HCT116 (cell line): ENCODE data around the gene RSAD1. TPM values are rescaled to one million over a fixed set of nuclear protein-coding genes. Genes with fewer than 3 reads are reported as not detected.

Experiments used
- ATAC-seq: fragments of 200-7000 bp; cut with Tn5 transposase; 2 replicates; pipeline ENCODE4 v1.9.1; 2020; ENCODE audit warnings: mild to moderate bottlenecking, moderate library complexity
- BruUV-seq: library from RNA; stranded (reverse); fragments of 400-500 nt; replicated peaks from 2 replicates; lab custom pipeline; 2021; lab: Mats Ljungman, UMichigan
- CTCF ChIA-PET: fragments of 300-600 bp; sonication (Branson Sonifier 250); formaldehyde crosslinking; loops from one replicate; lab custom pipeline; 2021; ENCODE audit warnings: antibody characterized with exemption; lab: Charles Lee
- POLR2A ChIA-PET: fragments of 300-600, 350-600 bp; sonication (Branson Sonifier 250); formaldehyde crosslinking; loops from one replicate; lab custom pipeline; 2021; ENCODE audit warnings: antibody characterized with exemption; lab: Charles Lee
- RAD21 ChIA-PET, 2 experiments: fragments of 300-600 bp; sonication (Branson Sonifier 250); formaldehyde crosslinking; loops; one replicate each; lab custom pipeline; 2023; ENCODE audit warnings: low total read pairs in 2 of 2; ENCODE audit not compliant: uncharacterized antibody in 2 of 2, unreplicated experiment in 2 of 2, low non-redundant PET in 1 of 2; lab: Charles Lee
- DNase-seq: peaks from one replicate; pipeline ENCODE4 v3.0.0-alpha.2; 2010; ENCODE audit warnings: low read depth, low spot score
- H2AFZ ChIP-seq: fragments of 200-600 bp; shearing (Covaris generic), sonication (generic); 2 replicates; pipeline ENCODE4 v1.6.1; 2017; ENCODE audit warnings: low read depth, mixed run types, mixed read lengths, antibody characterized with exemption, low read length; ENCODE audit not compliant: poor library complexity, severe bottlenecking
- H3K27ac ChIP-seq: 2 replicates; pipeline ENCODE4 v1.5.1; 2012; ENCODE audit warnings: low read depth, low read length
- H3K27me3 ChIP-seq: fragments of 200-600 bp; sonication (generic); 2 replicates; pipeline ENCODE4 v1.6.1; 2016; ENCODE audit warnings: mixed run types, low read length, mixed read lengths; ENCODE audit not compliant: insufficient read depth
- H3K36me3 ChIP-seq, 2 experiments: fragments of 200-500 bp in 1 of 2; fragments of 200-600 bp in 1 of 2; sonication (Bioruptor generic) in 1 of 2; sonication (generic) in 1 of 2; 2 replicates each; pipeline versions ENCODE4 v1.5.1 to v1.6.1; 2014 to 2016; ENCODE audit warnings: low read length in 2 of 2, inconsistent platforms in 1 of 2, mixed read lengths in 1 of 2, mixed run types in 1 of 2; ENCODE audit not compliant: insufficient read depth in 2 of 2, control insufficient read depth in 1 of 2
- H3K4me1 ChIP-seq, 2 experiments: fragments of 200-600 bp in 1 of 2; sonication (generic) in 1 of 2; 2 replicates each; pipeline versions ENCODE4 v1.5.1 to v1.6.1; 2012 to 2017; ENCODE audit warnings: low read length in 2 of 2, inconsistent platforms in 1 of 2, mild to moderate bottlenecking in 1 of 2, mixed read lengths in 1 of 2, mixed run types in 1 of 2, moderate library complexity in 1 of 2; ENCODE audit not compliant: insufficient read depth in 2 of 2, control insufficient read depth in 1 of 2
- H3K4me2 ChIP-seq: fragments of 200-600 bp; sonication (generic); 2 replicates; pipeline ENCODE4 v1.6.1; 2017; ENCODE audit warnings: mixed run types, low read length, mixed read lengths
- H3K4me3 ChIP-seq, 2 experiments: fragments of 200-600 bp in 1 of 2; sonication (generic) in 1 of 2; replicated peaks in 1 of 2; 2 replicates each; pipeline ENCODE4 v1.5.1; 2011 to 2016; ENCODE audit warnings: low read length in 2 of 2, control low read depth in 1 of 2, low read depth in 1 of 2, mild to moderate bottlenecking in 1 of 2, mixed read lengths in 1 of 2, mixed run types in 1 of 2
- H3K79me2 ChIP-seq: fragments of 200-600 bp; sonication (generic); 2 replicates; pipeline ENCODE4 v1.6.1; 2017; ENCODE audit warnings: mild to moderate bottlenecking, mixed run types, low read length, moderate library complexity, mixed read lengths; ENCODE audit not compliant: insufficient read depth
- H3K9ac ChIP-seq: fragments of 200-600 bp; sonication (generic); 2 replicates; pipeline ENCODE4 v1.6.1; 2016; ENCODE audit warnings: low read length, mixed read lengths
- H3K9me2 ChIP-seq: fragments of 200-600 bp; sonication (generic), shearing (Covaris generic); 2 replicates; pipeline ENCODE4 v1.6.1; 2017; ENCODE audit warnings: mixed run types, mild to moderate bottlenecking, moderate library complexity; ENCODE audit not compliant: insufficient read depth
- H3K9me3 ChIP-seq, 2 experiments: fragments of 200-500 bp in 1 of 2; fragments of 200-600 bp in 1 of 2; sonication (Bioruptor generic) in 1 of 2; sonication (generic) in 1 of 2; 2 replicates each; pipeline ENCODE4 v1.6.1; 2014 to 2017; ENCODE audit warnings: low read length in 2 of 2, mixed read lengths in 2 of 2, inconsistent platforms in 1 of 2, low read depth in 1 of 2, mild to moderate bottlenecking in 1 of 2, mixed run types in 1 of 2, moderate library complexity in 1 of 2; ENCODE audit not compliant: control insufficient read depth in 1 of 2, insufficient read depth in 1 of 2
- H4K20me1 ChIP-seq: fragments of 200-600 bp; sonication (generic), shearing (Covaris generic); 2 replicates; pipeline ENCODE4 v1.6.1; 2017; ENCODE audit warnings: mixed run types, mild to moderate bottlenecking, moderate library complexity; ENCODE audit not compliant: insufficient read depth
- ELF1 ChIP-seq: IDR thresholded peaks from 2 replicates; pipeline ENCODE4 v1.6.1; 2012; ENCODE audit warnings: low read depth, borderline replicate concordance
- EZH2 ChIP-seq: fragments of 200-600 bp; sonication (generic); IDR thresholded peaks from 2 replicates; pipeline ENCODE4 v1.6.1; 2017; ENCODE audit warnings: antibody characterized with exemption, mixed run types
- ZBTB33 ChIP-seq: IDR thresholded peaks from 2 replicates; pipeline ENCODE4 v1.6.1; 2011; ENCODE audit warnings: mild to moderate bottlenecking, low read length, moderate library complexity; ENCODE audit not compliant: insufficient replicate concordance; ENCODE audit errors: extremely low read depth
- intact Hi-C: fragments of 100-400 bp; cut with micrococcal nuclease; formaldehyde crosslinking; loops from 2 replicates; pipeline ENCODE4 v1.10.0; 2022
- total RNA-seq: library from RNA; stranded (reverse); gene quantifications from one replicate; pipeline ENCODE4 v1.2.1, GENCODE V29; 2021; ENCODE audit not compliant: unreplicated experiment
- TF ChIP-seq, protein P1 (sequence below): IDR thresholded peaks from 2 replicates; pipeline ENCODE4 v1.6.1; 2012; ENCODE audit warnings: low read depth

The RSAD1 gene
- total RNA-seq, 1 experiment from 2014 or later = 82.7 TPM

DNA sequence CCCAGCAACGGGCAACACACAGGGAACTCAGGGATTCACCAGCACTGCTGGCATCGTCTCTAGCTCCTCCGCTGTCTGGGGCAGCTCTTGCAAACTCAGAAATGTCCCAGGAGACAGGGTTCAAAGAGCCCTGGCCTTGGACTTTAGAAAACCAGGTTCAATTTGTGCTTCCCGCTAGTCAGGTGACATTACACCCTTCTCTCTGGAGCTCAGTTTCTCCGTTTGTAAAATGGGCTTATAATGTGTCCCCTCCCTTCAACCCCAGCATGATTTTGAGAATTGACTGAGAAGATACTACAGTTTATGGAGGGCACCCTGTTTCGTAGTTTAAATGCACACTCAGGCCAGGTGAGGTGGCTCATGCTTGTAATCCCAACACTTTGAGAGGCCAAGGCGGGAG, 27.6 kb downstream of the RSAD1 start:
- ChIA-PET RAD21 (no interaction called here), CTCF (interaction anchor here (2.5 kb wide), 1 partner anchor 27 kb away, joined by 8 read pairs; the partner anchor contains the start of gene RSAD1), POLR2A (no interaction called here)
- H3K4me1 ChIP-seq = peaks cover 0 to 8% of the 10 kb centered on the region in 2 experiments; a peak in 2 of 4 replicates
- H3K27ac ChIP-seq = no peak overlapping the region
- no peak for ATAC-seq
- intact Hi-C loops = no loop called here
- no peaks in the 10 kb centered on the region for H3K27me3 ChIP-seq
- H2AFZ ChIP-seq = no peak overlapping the region
- no peaks in the 10 kb centered on the region for H3K9me3 ChIP-seq
- no peaks in the 10 kb centered on the region for H3K36me3 ChIP-seq
- no peaks in the 10 kb centered on the region for H3K79me2 ChIP-seq
- H3K9ac ChIP-seq = no peak overlapping the region
- DNase-seq = no peak
- H4K20me1 ChIP-seq = no peaks in the 10 kb centered on the region
- H3K9me2 ChIP-seq = no peaks in the 10 kb centered on the region
- H3K4me2 ChIP-seq = no peak overlapping the region
- TF ChIP-seq, protein P1, sequence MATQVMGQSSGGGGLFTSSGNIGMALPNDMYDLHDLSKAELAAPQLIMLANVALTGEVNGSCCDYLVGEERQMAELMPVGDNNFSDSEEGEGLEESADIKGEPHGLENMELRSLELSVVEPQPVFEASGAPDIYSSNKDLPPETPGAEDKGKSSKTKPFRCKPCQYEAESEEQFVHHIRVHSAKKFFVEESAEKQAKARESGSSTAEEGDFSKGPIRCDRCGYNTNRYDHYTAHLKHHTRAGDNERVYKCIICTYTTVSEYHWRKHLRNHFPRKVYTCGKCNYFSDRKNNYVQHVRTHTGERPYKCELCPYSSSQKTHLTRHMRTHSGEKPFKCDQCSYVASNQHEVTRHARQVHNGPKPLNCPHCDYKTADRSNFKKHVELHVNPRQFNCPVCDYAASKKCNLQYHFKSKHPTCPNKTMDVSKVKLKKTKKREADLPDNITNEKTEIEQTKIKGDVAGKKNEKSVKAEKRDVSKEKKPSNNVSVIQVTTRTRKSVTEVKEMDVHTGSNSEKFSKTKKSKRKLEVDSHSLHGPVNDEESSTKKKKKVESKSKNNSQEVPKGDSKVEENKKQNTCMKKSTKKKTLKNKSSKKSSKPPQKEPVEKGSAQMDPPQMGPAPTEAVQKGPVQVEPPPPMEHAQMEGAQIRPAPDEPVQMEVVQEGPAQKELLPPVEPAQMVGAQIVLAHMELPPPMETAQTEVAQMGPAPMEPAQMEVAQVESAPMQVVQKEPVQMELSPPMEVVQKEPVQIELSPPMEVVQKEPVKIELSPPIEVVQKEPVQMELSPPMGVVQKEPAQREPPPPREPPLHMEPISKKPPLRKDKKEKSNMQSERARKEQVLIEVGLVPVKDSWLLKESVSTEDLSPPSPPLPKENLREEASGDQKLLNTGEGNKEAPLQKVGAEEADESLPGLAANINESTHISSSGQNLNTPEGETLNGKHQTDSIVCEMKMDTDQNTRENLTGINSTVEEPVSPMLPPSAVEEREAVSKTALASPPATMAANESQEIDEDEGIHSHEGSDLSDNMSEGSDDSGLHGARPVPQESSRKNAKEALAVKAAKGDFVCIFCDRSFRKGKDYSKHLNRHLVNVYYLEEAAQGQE = no peak
- TF ChIP-seq ZBTB33 = no peak
- no peak for TF ChIP-seq EZH2
- TF ChIP-seq ELF1 = no peak
- BruUV-seq = no TSS peak
- no peak overlapping the region for H3K4me3 ChIP-seq
